ENCODE measurements around the gene GLI1. TPM values are rescaled to one million over a fixed set of nuclear protein-coding genes. Genes with fewer than 3 reads are reported as not detected.
"Not testable (repeated sequence)": the region's sequence is repeated elsewhere in the genome, so short reads cannot be mapped to it uniquely, and the experiment has no call there.

GLI1 gene
- total and polyA plus RNA-seq, 8 donors, result 1.9 to 38.3 (median 30.0) TPM

DNA sequence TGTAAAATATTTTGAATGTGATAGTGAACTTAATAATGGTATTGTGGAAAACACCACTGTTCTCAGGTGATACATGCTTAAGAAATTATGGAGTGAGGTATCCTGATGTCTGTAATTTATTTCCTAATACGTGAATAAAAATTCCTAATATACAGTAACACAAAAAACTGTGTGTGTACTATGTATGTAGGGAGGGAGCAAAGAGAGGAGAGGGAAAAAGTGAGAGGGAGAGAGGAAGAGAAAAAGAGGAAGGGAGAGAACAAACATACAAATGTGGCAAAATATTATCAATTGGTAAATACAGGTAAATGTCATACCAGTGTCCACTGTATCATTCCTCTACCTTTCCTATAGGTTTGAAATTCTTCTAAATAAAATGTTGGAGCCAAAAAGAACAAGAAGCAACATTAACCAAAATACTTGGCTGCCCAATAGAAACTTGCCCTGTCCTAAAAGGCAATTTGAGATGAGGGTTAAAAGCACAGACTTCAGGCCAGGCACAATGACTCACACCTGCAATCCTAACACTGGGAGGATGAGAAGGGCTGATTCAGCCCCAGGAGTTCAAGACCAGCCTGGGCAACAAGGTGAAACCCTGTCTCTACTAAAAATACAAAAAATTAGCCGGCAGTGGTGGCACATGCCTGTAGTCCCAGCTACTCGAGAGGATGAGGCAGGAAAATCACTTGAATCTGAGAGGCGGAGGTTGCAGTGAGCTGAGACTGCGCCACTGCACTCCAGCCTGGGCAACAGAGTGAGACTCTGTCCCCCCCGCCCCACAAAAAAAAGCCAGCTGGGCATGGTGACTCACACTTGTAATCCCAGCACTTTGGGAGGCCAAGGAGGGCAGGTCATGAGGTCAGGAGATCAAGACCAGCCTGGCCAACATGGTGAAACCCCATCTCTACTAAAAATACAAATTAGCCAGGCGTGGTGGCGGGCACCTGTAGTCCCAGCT is 43.3 kb upstream of the GLI1 start:
- Histone ChIP-seq H3K4me1 (no peaks in the 10 kb centered on the region), H3K36me3 (peaks cover 0 to 6% of the 10 kb centered on the region in 2 donors), H3K27ac (no peak overlapping the region), H3K4me3 (no peak overlapping the region), H3K27me3 (no peaks in the 10 kb centered on the region), H3K9me3 (no peaks in the 10 kb centered on the region)
- no peak for DNase-seq
- no peak for ATAC-seq
- intact Hi-C loops (cut with DNase I), result no loop called here
- TF ChIP-seq, protein P1, sequence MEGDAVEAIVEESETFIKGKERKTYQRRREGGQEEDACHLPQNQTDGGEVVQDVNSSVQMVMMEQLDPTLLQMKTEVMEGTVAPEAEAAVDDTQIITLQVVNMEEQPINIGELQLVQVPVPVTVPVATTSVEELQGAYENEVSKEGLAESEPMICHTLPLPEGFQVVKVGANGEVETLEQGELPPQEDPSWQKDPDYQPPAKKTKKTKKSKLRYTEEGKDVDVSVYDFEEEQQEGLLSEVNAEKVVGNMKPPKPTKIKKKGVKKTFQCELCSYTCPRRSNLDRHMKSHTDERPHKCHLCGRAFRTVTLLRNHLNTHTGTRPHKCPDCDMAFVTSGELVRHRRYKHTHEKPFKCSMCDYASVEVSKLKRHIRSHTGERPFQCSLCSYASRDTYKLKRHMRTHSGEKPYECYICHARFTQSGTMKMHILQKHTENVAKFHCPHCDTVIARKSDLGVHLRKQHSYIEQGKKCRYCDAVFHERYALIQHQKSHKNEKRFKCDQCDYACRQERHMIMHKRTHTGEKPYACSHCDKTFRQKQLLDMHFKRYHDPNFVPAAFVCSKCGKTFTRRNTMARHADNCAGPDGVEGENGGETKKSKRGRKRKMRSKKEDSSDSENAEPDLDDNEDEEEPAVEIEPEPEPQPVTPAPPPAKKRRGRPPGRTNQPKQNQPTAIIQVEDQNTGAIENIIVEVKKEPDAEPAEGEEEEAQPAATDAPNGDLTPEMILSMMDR (IDR thresholded peaks at IDR 0.05), result no peak

DNA sequence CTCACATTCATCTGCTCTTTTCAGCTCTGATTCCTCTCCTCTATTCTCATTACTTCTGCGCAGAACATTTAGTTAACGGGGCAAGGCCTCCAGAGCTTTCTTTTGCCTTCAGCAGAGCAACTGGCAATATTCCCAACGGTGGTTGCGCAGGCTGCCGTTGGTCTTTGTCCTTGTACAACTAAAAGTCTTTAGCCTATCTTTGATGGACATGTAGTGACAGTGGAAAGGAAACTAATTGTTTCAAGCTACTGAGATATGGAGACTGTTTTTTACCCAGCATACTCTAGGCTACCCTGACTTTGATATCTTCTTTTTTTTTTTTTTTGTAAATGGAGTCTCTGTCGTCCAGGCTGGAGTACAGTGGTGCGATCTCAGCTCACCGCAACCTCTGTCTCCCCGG is 41.3 kb upstream of the GLI1 start:
- TF ChIP-seq, protein P1 (IDR thresholded peaks at IDR 0.05), result no peak
- no peak for ATAC-seq
- no peak overlapping the region for H3K27ac ChIP-seq

DNA sequence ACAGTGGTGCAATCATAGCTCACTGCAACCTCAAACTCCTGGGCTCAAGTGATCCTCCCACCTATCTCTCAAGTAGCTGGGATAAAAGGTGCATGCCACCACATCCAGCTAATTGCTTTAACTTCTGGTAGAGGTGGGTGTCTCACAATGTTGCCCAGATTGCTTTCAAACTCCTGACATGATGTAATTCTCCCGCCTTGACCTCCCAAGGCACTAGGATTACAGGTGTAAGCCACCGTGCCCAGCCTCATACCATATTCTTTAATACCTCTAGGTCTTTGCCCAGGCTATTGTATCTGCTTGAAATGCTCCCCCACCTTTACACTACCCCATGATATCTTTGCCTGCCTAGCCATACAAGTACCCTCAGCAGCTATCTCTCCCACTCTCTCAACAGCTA is 40.1 kb upstream of the GLI1 start:
- DNase-seq (no peak), ATAC-seq (no peak)
- peaks cover 0 to 30% of the 10 kb centered on the region in 2 donors for H3K36me3 ChIP-seq
- no peaks in the 10 kb centered on the region for H3K27me3 ChIP-seq
- TF ChIP-seq, protein P1 (IDR thresholded peaks at IDR 0.05), result no peak
- intact Hi-C loops (cut with DNase I), result no loop called here
- H3K4me1 ChIP-seq, result no peaks in the 10 kb centered on the region
- H3K4me3 ChIP-seq, result no peak overlapping the region
- no peak overlapping the region for H3K27ac ChIP-seq
- no peaks in the 10 kb centered on the region for H3K9me3 ChIP-seq

More for the DNA sequence above, 41.3 kb upstream of the GLI1 start:
- H3K27me3 ChIP-seq, result no peaks in the 10 kb centered on the region
- H3K4me3 ChIP-seq, result no peak overlapping the region
- intact Hi-C loops (cut with DNase I), result no loop called here
- no peaks in the 10 kb centered on the region for H3K9me3 ChIP-seq
- H3K36me3 ChIP-seq, result peaks cover 0 to 25% of the 10 kb centered on the region in 2 donors
- DNase-seq, result no peak
- H3K4me1 ChIP-seq, result no peaks in the 10 kb centered on the region

DNA sequence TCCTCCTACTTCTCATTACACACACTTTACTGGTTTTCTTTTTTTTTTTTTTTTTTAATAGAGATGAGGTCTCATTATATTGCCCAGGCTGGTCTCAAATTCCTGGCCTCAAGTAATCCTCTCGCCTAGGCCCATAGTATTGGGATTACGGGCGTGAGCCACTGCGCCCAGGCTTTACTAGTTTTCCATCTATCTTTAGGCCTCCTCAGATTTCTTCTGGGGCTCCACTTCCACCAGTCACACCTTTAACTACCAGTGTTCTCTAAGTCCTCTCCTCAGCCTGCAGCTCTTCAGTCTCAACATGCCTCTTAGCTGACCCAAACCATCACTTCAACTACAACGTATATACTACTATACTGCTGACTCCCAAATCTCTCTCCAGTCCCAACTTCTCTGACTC is 39.1 kb upstream of the GLI1 start:
- TF ChIP-seq, protein P1 (IDR thresholded peaks at IDR 0.05), result no peak
- intact Hi-C loops (cut with DNase I), result no loop called here
- Histone ChIP-seq H3K9me3 (no peaks in the 10 kb centered on the region), H3K4me3 (no peak overlapping the region), H3K27me3 (no peaks in the 10 kb centered on the region), H3K36me3 (peaks cover 0 to 36% of the 10 kb centered on the region in 2 donors), H3K27ac (no peak overlapping the region), H3K4me1 (no peaks in the 10 kb centered on the region)
- DNase-seq (no peak), ATAC-seq (no peak)

DNA sequence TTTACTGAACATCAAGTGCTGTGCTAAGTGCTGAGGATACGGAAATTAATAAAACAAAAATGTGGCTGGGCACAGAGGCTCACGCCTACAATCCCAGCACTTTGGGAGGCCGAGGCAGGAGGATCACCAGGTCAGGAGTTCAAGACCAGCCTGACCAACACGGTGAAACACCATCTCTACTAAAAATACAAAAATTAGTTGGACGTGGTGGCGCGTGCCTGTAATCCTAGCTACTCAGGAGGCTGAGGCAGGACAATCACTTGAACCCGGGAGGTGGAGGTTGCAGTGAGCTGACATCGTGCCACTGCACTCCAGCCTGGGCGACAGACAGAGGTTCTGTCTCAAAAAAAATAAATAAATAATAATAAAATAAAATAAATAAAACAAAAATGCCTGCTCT is 32.6 kb upstream of the GLI1 start:
- ATAC-seq; DNase-seq; intact Hi-C loops (cut with DNase I); H3K4me3 ChIP-seq; H3K27me3 ChIP-seq; H3K9me3 ChIP-seq; H3K27ac ChIP-seq: not testable (repeated sequence)
- peaks cover 0 to 30% of the 10 kb centered on the region in 2 donors for H3K36me3 ChIP-seq
- H3K4me1 ChIP-seq, result peaks cover 0 to 19% of the 10 kb centered on the region in 2 donors

All from left lung (tissue), 10 donors.